Fibroblast of the aortic adventitia (primary cell): ENCODE results near the gene MTCP1. TPM values are rescaled to one million over a fixed set of nuclear protein-coding genes. Genes with fewer than 3 reads are reported as not detected.

ENCODE experiments used
- DNase-seq: peaks from one replicate; pipeline ENCODE4 v3.0.0-alpha.2; 2010; ENCODE audit warnings: low read depth
- H3K4me3 ChIP-seq: 2 replicates; pipeline ENCODE4 v1.5.1; 2011; ENCODE audit warnings: low read depth, mild to moderate bottlenecking, control low read depth, low read length, moderate library complexity
- CTCF ChIP-seq: IDR thresholded peaks from 2 replicates; pipeline ENCODE4 v1.5.1; 2011; ENCODE audit warnings: mild to moderate bottlenecking, low read length, control low read depth, inconsistent platforms; ENCODE audit not compliant: insufficient read depth
- total RNA-seq: library from RNA; depleted of rRNA; stranded (reverse); fragments of >200 nt; gene quantifications from 2 replicates; pipeline ENCODE4 v1.2.3, GENCODE V29; 2012; ENCODE audit warnings: low replicate concordance

MTCP1 gene
- total RNA-seq, 1 donor = 1.6 TPM

GRCh38 chrX:155094468-155095061 is 23.6 kb upstream of the MTCP1 start:
- peak; percentile 41 for DNase-seq
- no peak overlapping the region for H3K4me3 ChIP-seq
- peak; percentile 54 for TF ChIP-seq CTCF

- no peak overlapping the region for H3K4me3 ChIP-seq
- no peak for DNase-seq
- TF ChIP-seq CTCF = no peak
Measured at GRCh38 chrX:155086961-155087735, 16.2 kb upstream of the MTCP1 start.

- peak; percentile 56 for TF ChIP-seq CTCF
- DNase-seq = peak; percentile 36
- H3K4me3 ChIP-seq = no peak overlapping the region
Measured at GRCh38 chrX:155086202-155086840, 15.4 kb upstream of the MTCP1 start.

- peak overlapping the region; percentile 79 for H3K4me3 ChIP-seq
- no peak for DNase-seq
- TF ChIP-seq CTCF = no peak
Measured at GRCh38 chrX:155071694-155072280, 851 bp upstream of the MTCP1 start.

- TF ChIP-seq CTCF = no peak
- peak overlapping the region; percentile 69 for H3K4me3 ChIP-seq
- no peak for DNase-seq
Measured at GRCh38 chrX:155070663-155070974, 317 bp downstream of the MTCP1 start.

GRCh38 chrX:155070038-155070437 is 898 bp downstream of the MTCP1 start:
- peak overlapping the region; percentile 69 for H3K4me3 ChIP-seq
- DNase-seq = no peak
- no peak for TF ChIP-seq CTCF
